GM20431 (cell line): ENCODE measurements around the gene HK1.

Source experiments
- in situ Hi-C: fragments of 300-500 bp; cut with MseI, MboI; formaldehyde crosslinking; loops from one replicate; pipeline ENCODE4 v1.15.0; 2020; ENCODE audit warnings: low sequenced_read_pairs; ENCODE audit not compliant: unreplicated experiment

The HK1 gene

DNA sequence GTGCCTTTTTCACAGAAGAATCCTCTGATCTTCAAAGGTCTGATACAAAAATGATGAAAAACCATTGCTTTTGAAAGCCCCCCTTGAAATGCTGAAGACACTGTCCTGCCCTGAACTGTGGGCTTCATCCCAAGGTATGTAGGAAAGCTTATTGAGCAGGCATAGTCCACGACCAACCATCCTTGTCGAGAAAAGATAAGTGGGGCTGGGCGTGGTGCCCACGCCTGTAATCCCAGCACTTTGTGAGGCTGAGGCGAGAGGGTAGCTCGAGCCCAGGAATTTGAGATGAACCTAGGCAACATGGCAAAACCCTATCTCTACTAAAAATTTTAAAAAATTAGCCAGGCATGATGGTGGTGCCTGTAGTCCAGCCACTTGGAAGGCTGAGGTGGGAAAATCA is 112.9 kb downstream of the HK1 start:
- in situ Hi-C loops, result loop anchor here (5.0 to 25.0 kb wide), 2 partner anchors 154 to 379 kb away; no protein-coding TSS in a partner anchor

DNA sequence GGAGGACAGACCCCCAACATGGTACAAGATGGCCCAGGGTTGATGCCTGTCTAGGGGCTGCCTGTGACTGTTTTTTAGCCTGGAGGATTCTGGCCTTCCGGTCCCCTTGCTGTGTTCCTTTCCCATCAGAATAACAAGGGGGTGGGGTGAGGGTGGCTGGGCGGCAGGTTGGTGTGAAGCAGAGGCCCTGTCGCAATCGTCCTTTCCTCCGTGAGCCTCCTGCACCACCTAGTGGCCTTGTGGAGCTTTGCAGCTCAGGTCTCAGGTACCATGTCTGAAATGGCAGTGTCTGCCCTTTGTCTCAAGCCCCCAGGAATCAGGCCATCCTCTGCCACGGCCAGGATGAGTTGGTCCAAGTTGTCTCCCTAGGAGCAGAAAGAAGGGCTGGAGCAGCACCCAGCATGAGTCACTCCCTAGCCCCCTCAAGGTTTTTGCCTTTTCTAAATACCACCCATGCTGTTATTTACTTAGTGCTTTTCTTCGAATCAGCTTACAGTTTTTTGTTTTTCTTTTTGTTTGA is 114.2 kb downstream of the HK1 start:
- in situ Hi-C loops, result loop anchor here (5.0 to 25.0 kb wide), 2 partner anchors 155 to 380 kb away; no protein-coding TSS in a partner anchor

DNA sequence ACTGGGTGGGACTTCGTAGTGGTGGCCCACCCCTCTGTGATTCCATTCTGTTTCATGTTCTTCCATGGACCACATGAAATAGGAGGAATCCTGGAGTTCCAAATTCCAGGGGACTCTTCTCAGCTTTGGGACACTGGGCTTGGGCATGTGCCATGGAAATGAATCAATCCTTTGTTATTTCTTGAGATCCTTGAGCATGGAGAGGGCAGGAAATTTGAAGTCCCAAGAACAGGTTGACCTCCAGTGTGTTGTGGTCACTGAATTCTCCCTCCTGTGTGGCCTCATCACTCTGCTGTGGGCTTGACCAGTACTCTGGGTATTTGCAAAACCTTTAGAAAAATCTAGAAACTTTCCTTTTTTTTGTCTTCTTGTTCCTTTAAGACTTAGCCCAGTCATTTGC is 115.7 kb downstream of the HK1 start:
- in situ Hi-C loops, result loop anchor here (5.0 to 25.0 kb wide), 2 partner anchors 157 to 382 kb away; no protein-coding TSS in a partner anchor

DNA sequence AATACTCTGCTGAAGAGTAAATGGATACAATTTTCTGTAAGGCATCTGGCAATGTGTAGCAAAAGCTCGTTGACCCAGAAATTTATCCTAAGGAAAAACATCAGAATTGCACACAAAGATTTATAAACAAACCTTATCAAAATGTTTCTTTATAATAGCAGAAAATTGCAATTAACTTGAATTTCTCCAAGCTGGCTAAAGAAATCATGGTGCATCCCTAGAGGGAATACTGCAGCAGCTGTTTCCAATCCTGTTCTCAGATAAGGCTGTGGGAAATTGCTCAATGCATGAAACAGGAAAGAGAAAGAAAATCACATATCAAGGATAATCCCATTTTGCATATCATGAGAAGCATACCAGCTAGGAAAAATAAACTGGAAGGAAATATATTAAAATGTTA is 119.7 kb downstream of the HK1 start:
- in situ Hi-C loops, result loop anchor here (25.0 kb wide), 1 partner anchor 386 kb away; no protein-coding TSS in a partner anchor

DNA sequence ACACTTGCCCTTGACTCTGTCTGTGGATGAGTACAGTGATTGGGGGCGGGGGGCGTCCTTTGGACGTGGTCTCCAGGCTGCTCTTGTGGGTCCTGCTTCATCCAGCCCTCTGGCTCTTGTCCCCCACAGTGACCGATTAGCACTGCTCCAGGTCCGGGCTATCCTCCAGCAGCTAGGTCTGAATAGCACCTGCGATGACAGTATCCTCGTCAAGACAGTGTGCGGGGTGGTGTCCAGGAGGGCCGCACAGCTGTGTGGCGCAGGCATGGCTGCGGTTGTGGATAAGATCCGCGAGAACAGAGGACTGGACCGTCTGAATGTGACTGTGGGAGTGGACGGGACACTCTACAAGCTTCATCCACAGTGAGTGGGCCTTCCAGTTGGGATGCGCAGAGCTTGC is 120.2 kb downstream of the HK1 start:
- in situ Hi-C loops, result loop anchor here (25.0 kb wide), 1 partner anchor 386 kb away; no protein-coding TSS in a partner anchor

DNA sequence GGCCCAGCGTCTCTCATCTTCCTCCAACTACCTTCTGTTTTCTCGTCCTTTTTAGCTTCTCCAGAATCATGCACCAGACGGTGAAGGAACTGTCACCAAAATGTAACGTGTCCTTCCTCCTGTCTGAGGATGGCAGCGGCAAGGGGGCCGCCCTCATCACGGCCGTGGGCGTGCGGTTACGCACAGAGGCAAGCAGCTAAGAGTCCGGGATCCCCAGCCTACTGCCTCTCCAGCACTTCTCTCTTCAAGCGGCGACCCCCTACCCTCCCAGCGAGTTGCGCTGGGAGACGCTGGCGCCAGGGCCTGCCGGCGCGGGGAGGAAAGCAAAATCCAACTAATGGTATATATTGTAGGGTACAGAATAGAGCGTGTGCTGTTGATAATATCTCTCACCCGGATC is 122.6 kb downstream of the HK1 start:
- in situ Hi-C loops, result no loop called here

DNA sequence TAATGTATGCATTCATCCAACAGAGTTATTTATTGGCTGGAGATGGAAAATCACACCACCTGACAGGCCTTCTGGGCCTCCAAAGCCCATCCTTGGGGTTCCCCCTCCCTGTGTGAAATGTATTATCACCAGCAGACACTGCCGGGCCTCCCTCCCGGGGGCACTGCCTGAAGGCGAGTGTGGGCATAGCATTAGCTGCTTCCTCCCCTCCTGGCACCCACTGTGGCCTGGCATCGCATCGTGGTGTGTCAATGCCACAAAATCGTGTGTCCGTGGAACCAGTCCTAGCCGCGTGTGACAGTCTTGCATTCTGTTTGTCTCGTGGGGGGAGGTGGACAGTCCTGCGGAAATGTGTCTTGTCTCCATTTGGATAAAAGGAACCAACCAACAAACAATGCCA is 123.1 kb downstream of the HK1 start:
- in situ Hi-C loops, result no loop called here

DNA sequence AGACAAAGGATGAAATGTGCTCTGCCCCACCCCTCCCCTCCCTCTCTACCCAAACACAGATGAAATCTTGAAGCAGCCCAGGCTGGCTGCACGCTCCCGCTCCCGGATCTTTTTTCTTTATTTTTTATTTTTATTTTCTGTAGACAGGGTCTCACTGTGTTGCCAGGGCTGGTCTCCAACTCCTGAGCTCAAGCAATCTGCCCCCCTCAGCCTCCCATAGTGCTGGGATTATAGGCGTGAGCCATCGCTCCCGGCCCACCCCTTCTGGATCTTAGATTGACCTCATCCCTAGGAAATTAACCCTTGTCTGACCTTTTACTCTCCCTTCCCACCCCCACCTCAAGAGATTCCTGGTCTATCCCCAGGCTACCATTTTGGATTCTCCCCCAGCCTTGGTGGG is 124.1 kb downstream of the HK1 start:
- in situ Hi-C loops, result no loop called here

DNA sequence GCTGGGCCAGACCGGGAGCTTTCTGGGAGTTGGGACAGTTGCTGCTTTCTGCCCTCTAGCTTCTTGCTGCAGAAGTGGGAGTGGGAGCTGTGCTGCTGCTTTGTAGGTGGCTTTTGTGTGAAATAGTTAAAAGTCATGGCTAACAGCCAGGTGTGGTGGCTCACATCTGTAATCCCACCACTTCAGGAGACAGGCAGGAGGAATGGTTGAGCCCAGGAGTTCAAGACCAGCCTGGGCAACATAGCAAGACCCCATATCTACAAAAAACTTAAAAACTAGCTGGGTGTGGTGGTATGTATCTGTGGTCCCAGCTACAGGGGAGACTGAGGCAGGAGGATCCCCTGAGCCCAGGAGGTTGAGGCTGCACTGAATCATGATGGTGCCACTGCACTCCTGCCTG is 124.8 kb downstream of the HK1 start:
- in situ Hi-C loops, result no loop called here

DNA sequence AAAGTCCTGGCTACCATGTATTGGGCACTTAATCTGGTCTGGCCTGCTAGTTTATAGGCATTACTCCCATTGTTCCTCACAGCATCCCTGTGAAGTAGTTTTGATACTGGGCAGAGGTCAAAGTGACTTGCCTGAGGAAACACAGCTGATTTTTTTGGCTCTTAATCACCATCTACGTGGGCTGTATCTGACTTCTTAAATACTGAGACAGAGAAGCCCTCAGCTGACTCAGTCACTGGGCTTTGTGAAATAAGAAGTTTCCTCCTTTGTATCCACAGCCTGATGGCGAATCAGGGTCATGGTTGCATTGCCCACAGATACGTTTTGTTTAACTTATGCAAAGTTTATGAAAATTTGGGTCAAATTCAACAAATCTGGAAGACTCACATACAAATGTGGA is 125.2 kb downstream of the HK1 start:
- in situ Hi-C loops, result no loop called here

DNA sequence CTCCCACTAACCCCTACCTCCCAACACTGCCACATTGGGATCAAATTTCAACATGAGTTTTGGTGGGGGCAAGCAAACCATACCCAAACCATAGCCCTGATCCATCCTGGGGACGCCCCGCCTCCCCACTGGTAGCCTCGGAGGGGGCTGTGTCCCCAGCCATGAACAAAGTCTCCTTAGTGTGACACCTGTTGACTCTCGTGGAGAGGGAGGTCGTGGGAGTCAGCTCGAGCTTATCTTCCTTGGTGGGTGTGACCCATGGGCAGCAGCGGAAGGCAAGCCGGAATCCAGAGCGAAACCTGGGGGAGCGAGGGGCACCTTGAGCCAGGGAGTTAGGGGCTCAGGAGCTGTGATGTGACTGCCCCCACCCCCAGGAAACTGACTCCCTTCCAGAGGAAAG is 126.5 kb downstream of the HK1 start:
- in situ Hi-C loops, result no loop called here

DNA sequence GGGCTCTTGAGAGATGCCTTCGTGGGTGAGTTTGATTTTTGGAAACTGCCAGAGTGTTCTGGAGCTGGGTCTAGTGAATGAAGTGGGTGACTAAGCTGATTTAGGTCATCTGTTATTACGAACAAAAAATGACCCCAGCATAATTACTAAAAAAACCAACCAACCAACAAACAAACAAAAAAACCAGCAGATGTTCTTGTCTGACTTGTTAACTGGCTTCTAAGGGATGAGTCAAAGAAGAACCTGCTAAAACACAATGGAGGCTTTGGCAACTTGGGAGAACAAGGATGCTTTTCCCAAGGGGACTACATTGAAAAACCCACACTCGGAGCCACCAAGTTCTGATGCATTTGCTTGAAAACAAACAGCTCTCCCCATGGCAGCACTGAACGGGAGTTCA is 126.9 kb downstream of the HK1 start:
- in situ Hi-C loops, result no loop called here

DNA sequence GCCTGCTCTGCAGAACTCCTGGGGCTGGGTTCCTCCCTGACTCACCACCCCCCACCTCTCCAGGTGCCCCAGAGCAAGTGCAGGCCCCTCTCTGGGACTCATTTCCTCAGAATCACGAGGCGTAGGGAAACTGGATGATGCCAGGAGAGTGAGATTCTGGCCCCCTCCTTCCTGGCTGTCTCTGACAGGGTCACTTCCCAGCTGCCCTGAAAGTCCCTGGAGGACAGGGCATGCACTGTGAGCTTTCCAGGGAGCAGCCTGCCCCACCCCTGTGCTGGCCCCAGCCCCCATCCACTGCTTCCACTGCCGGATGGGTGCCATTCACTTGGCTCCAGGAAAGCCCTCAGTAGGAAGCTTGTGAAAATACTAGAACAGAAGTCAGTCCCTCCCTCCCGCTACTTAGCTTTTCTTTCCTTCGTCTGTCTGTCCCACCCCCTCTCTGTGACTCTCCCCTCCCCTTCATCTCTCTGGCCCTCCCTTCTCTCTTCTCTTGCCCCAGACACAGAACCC is 128.1 kb downstream of the HK1 start:
- in situ Hi-C loops, result no loop called here

DNA sequence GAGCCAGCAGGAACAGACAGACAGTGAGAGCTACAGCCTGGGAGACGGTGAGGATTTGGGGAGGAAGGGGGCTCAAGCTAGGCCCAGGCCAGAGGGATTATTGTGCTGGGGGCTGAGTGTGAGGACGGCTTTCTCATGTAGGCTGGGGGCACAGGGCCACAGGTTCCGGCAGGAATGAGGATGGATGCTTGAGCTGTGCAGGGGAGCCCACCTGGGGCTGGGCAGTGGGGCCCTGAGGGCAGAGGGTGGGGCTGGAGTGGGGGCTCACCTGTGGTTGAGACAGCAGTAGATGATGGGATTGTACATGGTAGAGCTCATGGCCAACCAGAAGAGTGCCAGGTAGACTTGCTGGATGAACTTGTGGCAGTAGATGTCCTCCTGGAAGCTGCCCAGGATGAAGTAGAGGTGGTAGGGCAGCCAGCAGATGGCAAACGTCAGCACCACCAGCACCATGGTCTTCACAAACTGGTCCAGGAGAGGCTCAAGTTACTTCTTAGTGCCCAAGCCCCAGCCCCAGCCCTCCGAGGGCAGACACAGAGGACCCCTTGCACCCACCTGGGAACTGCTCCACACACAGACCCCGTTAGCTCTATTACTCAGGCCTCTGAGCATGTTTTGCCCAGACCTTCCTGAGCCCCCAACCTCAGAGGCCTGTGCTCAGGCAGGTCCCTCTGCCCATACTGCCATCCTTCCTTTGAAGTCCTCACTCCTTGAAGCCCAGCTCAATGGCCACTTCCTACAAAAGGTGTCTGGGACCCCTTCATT is 128.7 kb downstream of the HK1 start:
- in situ Hi-C loops, result no loop called here

DNA sequence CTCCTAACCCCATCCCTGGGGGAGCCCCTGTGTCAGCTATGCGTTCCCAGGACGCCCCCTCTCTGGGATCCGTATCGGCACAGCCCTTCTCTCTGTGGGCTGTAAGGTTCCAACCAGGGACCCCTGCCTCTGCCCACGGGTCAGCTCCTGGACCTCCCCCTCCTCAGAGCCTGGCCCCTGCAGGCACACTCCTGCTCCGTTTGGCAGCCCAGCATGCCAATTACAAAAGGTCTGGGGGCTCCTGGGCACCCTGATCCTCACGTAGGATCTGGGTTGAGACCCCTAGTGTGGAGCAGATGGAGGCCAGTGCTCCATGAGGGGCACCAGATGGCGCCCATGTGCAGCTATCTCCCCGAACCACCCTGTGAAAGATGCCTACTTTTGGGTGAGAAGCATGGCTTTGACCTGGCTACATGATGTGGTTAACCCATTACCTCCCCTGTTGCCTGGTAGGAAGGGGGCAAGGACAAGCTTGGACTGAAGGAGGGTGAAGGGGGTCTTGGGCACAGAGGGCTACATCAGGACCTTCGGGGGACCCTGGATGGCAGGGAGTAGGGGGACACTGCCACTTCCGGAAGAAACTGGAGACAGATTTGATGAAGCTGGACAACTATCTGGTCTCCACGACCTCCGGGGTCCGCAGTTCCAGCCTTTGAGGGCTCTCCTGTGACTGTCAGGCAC is 129.5 kb downstream of the HK1 start:
- in situ Hi-C loops, result no loop called here

DNA sequence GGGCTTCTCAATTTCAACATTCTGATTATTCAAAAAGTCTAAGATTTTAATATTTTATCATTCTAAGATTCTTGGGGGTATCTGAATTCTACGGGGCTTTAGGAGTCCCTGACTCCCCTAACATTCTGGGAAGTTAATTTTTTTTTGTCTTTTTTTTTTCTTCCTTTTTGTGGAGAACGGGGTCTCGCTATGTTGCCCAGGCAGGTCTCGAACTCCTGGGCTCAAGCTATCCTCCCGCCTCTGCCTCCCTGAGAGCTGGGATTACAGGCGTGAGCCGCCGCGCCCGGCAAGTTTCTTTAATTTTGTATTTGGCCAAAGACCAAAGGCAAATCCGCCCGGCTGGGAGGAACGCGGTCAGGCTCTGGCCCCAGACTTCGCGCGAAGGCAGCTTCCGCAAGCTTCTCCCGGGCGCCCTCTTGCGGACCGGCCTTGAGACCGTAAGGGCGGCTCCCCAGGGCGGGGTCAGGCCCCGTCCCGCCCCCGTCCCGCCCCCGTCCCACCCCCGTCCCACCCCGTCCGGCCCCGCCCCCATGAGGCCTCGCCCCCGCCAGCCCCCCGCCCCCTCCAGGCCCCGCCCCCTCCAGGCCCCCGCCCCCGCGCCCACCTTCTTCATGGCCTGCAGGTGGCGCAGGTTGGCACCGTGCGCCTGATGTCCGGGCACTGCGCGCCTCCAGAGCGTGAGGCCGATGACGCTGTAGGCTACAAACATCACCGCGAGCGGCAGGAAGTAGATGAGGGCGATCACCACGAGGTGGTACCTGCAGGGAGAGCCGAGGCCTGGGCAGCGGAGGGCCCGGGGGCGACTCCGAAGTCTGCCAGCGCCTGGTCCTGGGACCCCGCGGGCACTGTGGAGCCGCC is 130.3 kb downstream of the HK1 start:
- in situ Hi-C loops, result no loop called here

DNA sequence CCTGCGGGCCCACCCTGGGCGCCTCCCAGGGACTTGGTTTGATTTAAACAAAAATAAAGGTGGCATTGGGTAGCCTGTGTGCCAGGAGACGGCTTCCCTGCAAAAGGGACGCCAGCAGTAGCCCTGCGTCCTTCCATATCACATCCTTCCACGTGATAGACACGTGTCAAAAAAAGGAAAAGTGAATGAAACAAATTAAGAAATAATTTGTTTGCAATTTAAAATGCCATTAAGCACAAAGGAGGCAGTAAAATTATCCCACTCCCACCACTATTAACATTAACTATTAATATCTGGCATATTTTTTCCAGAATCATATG is 130.8 kb downstream of the HK1 start:
- in situ Hi-C loops, result no loop called here

DNA sequence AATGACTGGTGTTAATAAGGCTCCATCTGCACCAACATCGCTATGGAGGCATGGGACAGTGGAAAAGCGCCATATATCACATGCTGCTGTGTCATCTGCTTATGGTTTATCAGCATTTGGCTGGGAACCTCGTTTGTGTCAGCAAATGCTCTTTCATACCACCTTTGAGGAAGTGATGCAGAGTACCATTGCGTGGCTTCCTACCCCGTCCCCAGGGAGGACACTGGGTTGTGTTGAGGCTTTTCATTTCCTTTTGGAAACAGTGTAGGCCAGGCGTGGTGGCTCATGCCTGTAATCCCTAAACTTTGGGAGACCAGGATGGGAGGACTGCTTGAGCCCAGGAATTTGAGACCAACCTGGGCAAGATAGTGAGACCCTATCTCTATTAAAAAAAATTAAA is 131.7 kb downstream of the HK1 start:
- in situ Hi-C loops, result no loop called here

DNA sequence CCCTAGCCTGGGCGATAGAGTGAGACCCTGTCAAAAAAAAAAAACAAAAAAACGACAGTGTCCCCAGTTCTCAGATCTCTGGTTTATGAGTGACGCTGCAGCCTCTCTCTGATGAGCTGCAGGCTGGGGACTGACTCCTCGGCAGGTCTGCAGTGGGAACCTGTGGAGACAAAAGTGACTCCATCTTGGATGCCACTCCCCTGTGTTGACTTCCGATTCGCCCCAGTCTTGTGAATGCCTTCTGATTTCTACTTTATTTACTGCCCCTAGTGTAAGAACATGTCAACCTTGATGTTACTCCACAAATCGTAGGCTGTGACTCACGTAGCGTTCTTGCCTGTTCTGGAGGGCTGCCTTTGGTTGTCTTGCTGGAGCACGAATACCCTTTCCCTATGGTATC is 132.2 kb downstream of the HK1 start:
- in situ Hi-C loops, result no loop called here

DNA sequence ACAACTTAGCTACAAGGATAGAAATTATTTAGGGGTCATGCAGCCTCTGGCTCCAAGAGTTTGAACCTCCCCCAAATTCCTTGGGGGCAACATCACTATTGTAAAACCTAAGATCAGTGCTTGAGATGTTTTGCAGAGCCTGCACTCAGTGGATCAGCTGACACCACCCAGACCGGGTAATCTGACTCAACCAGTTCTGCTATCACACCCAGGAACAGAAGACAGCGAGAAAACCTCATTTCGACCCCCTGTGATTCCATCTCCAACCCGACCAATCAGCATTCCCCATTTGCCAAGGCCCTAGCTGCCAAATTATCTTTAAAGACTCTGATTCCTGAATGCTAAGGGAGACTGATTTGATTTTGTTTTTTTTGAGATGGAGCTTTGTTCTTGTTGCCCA is 133.2 kb downstream of the HK1 start:
- in situ Hi-C loops, result no loop called here
